Measurements from ENCODE around the gene ARHGAP4. TPM values are rescaled to one million over a fixed set of nuclear protein-coding genes. Genes with fewer than 3 reads are reported as not detected.
A peak's percentile ranks its signal among the peaks of the same experiment; 100 is the strongest.

The ARHGAP4 gene
- 10 to 100 TPM; 16.5 to 52.7 (median 23.7) TPM for polyA plus RNA-seq (ENCODE audit: insufficient read length in 4 of 4)

GRCh38 chrX:153925739-153926551 is at the start of gene ARHGAP4:
TSS of gene ARHGAP4 (minus strand) at chrX:153926264. CDS start at chrX:153926202, 62 bp downstream.
- DNase-seq (ENCODE audit: low read depth in 4 of 4, low spot score in 3 of 4), result no peak

DNA sequence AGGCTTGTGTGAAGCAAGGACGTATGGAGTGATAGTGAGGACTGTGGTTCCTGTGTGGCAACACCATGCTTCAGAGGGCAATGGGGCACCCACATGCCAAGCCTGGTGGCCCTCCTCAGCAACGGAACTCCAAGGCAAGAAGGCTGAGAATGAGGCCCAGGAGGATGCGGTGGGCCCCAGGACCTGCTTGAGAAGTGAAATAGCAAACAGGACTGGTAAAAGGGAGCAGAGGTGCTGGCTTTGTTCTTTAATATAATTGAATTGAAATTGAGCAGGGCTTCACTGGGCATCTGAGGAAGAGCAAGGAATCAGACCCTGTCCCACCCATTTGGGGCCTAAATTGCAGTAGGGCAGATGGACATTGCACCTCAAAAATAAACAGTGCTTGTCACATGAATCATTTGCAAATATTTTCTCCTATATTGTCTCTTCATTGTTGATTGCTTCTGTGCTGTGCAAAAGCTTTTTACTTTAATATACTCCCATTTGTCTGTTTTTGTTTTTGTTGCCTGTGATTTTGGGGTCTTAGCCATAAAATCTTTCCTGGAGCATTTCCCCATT is 48.7 kb upstream of the ARHGAP4 start:
- no peak for DNase-seq (ENCODE audit: low read depth in 4 of 4, low spot score in 3 of 4)

- DNase-seq (ENCODE audit: low read depth in 4 of 4, low spot score in 3 of 4), result no peak
These were observed 48.1 kb upstream of the ARHGAP4 start for GRCh38 chrX:153974003-153974725.

- no peak for DNase-seq (ENCODE audit: low read depth in 4 of 4, low spot score in 3 of 4)
These were observed 47.3 kb upstream of the ARHGAP4 start for GRCh38 chrX:153973127-153974002.

GRCh38 chrX:153972368-153973126 is 46.5 kb upstream of the ARHGAP4 start, which contains the start of gene TMEM187:
TSS of gene TMEM187 (plus strand) at chrX:153972754. CDS start at chrX:153982063, 9,309 bp downstream.
- peak; percentile 62 to 80 (median 73) for DNase-seq (ENCODE audit: low read depth in 4 of 4, low spot score in 3 of 4)

GRCh38 chrX:153971450-153972367 is 45.6 kb upstream of the ARHGAP4 start, which contains the start of gene HCFC1:
TSS of gene HCFC1 (minus strand) at chrX:153971818. CDS start at chrX:153970840, 978 bp downstream.
- DNase-seq (ENCODE audit: low read depth in 4 of 4, low spot score in 3 of 4), result peak in 3 of 4 donors; percentile 76 to 79 (median 77)

DNA sequence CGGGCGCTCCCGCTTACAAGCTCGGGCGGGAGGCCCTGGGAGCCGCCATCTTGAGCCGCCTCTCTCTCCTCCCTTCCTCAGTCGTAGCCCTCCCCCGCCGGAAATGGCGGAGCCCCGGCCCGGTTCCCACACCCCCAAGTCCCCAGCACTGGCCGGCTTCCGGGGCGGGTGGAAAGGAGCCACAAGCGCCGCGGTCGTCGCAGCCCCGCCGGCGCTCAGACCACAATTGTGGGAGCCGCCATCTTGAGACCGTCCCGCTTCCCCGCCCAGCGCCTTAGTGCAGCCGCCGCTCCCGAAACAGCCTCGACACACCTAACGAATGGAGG is 45.0 kb upstream of the ARHGAP4 start:
- peak in 1 of 4 donors; percentile 52 for DNase-seq (ENCODE audit: low read depth in 4 of 4, low spot score in 3 of 4)

- peak in 1 of 4 donors; percentile 39 for DNase-seq (ENCODE audit: low read depth in 4 of 4, low spot score in 3 of 4)
These were observed 44.5 kb upstream of the ARHGAP4 start for GRCh38 chrX:153970357-153971123.

DNA sequence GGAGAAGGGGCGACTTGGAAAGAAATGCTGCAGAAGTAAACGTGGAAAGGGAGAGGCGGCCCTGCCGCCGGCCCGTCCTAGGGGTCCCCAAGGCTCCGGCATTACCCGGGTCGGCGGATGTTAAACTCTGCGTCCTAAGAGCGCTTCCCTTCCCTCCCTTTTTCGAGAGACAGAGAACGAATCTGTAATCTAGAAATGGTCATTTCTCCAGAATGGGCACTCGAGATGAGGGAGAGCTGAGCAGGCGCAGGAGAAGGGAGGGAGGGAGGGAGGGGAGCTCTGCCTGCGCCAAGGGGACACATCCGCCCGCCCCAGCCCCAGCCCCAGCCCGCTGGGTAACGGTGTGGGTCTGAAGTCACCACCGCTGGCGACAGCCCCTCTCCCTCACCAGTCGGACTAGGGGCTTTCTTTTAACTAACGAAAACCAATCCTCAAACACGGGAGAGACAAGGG is 43.9 kb upstream of the ARHGAP4 start:
- no peak for DNase-seq (ENCODE audit: low read depth in 4 of 4, low spot score in 3 of 4)

- DNase-seq (ENCODE audit: low read depth in 4 of 4, low spot score in 3 of 4), result no peak
These were observed 43.2 kb upstream of the ARHGAP4 start for GRCh38 chrX:153969125-153969903.

DNA sequence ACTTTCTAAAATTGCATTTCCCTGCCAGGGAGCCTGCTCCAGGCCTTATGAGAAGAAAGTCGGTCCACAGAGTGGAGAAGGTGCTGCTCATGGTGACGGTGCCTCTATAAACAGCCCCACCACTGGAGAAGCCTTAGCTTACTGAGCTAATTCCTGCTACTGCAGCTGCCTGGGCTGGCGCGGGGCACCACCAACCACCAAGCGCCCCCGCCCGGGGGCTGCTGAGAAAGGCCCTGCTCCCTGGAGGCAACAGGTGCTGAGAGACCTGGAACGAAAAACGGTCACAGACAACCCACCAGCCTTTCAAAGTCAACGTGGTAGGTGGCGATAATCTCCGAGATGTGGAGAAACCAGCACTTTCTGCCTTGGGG is 42.7 kb upstream of the ARHGAP4 start:
- DNase-seq (ENCODE audit: low read depth in 4 of 4, low spot score in 3 of 4), result no peak

DNA sequence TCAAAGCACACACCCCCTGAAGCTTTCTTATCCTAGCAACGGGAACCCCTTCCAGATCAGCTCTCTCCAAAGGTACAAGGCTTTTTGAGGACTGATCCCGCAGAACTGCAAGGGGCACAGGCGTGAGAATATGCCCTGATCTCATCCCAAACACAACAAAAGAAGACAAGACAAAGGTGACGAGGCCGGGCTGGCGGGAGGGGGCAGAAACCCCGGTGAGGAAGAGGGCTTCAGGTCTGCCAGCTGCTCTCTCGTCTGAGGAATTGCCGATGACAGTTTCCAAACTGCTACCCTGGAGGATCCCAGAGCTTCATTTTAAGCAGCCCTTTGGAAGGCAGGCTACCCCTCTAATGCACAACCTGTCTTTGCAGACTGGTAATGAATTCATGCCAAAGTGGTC is 42.2 kb upstream of the ARHGAP4 start:
- no peak for DNase-seq (ENCODE audit: low read depth in 4 of 4, low spot score in 3 of 4)

DNA sequence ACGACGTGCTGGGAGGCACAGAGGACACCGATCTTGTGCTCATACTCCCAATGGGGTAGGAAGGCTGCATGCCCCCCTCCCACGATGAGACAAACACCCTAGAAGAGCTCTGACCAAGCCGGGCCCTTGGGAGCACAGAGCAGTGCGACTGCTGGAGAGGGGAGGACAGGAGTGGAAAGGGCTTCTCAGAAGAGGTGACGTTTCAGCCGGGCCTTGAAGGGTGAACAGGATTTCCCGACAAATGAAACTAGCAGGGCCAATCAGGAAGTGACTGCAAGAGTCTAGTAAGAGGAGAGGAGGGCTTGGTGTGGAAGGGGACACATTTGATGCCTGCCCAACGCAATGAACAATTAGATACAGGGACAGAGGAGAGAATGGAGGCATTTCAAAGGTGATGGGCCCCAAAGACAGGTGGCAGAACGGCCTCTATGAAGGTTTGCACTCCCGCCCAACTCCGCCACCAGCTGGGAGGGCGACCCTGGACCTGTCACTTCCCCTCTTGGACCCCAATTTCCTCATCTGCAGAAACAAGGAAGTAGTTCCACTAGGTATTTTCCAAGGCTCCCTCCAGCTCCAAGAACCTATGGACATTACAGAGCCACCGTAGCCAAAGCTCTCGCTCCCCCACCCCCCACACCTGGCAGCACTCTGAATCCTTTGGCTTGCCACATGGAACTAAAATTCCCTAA is 41.6 kb upstream of the ARHGAP4 start:
- DNase-seq (ENCODE audit: low read depth in 4 of 4, low spot score in 3 of 4), result no peak

GRCh38 chrX:153966841-153967535 is 40.9 kb upstream of the ARHGAP4 start:
- DNase-seq (ENCODE audit: low read depth in 4 of 4, low spot score in 3 of 4), result no peak

DNA sequence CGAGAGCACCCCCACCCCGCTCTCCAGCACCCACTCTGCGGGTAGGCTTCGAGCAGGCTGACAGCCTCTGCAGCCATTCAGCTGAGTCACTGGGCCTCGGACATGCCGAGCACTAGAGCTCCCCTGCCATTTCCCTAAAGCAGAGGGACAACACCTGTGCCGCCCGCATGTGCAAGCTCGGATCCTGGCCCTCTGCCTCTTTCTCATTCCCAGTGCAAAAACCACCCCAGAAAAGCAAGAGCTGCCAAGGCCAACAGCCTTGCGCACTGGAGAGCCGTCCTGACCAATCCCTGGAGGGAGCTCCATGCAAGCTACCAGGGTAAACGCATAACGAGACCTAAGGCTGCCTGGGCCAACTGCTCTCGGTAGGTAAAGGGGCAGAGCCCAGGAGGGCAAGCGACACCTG is 40.2 kb upstream of the ARHGAP4 start:
- DNase-seq (ENCODE audit: low read depth in 4 of 4, low spot score in 3 of 4), result no peak

- no peak for DNase-seq (ENCODE audit: low read depth in 4 of 4, low spot score in 3 of 4)
These were observed 39.3 kb upstream of the ARHGAP4 start for GRCh38 chrX:153965406-153965805.

All from left renal pelvis (tissue), 4 donors.